ENCODE data around the gene CABCOCO1. TPM values are rescaled to one million over a fixed set of nuclear protein-coding genes. Genes with fewer than 3 reads are reported as not detected.

The CABCOCO1 gene
- total RNA-seq, 2 experiments from 2014 or later = not detected

- CTCF ChIA-PET = no interaction called here
- POLR2A ChIA-PET = no interaction called here
- no peaks in the 10 kb centered on the region for H3K36me3 Mint-ChIP-seq (ENCODE audit: low read depth)
Measured at GRCh38 chr10:61627266-61627665, 35.5 kb upstream of the CABCOCO1 start.

GRCh38 chr10:61628151-61628874, 34.4 kb upstream of the CABCOCO1 start:
- ChIA-PET CTCF (interaction anchor here (1.1 kb wide), 1 partner anchor 21 kb away, joined by 3 read pairs; no protein-coding TSS in a partner anchor), POLR2A (no interaction called here)
- no peak for TF ChIP-seq CTCF (IDR thresholded peaks at IDR 0.05)
- intact Hi-C loops (cut with micrococcal nuclease) = no loop called here
- no peaks in the 10 kb centered on the region for H3K36me3 Mint-ChIP-seq (ENCODE audit: low read depth)
- H3K27ac Mint-ChIP-seq = no peak overlapping the region
- no peaks in the 10 kb centered on the region for H3K27me3 Mint-ChIP-seq
- no peaks in the 10 kb centered on the region for H3K4me1 Mint-ChIP-seq (ENCODE audit: low read depth)
- no peak for ATAC-seq
- H3K4me3 Mint-ChIP-seq = no peak overlapping the region
- DNase-seq = no peak
- H3K9me3 Mint-ChIP-seq = no peaks in the 10 kb centered on the region

More at GRCh38 chr10:61627266-61627665, 35.5 kb upstream of the CABCOCO1 start:
- DNase-seq (no peak), ATAC-seq (no peak)
- Mint-ChIP-seq H3K27ac (no peak overlapping the region), H3K27me3 (no peaks in the 10 kb centered on the region), H3K4me1 (ENCODE audit: low read depth) (no peaks in the 10 kb centered on the region), H3K4me3 (no peak overlapping the region), H3K9me3 (no peaks in the 10 kb centered on the region)
- intact Hi-C loops (cut with micrococcal nuclease) = no loop called here
- TF ChIP-seq CTCF (IDR thresholded peaks at IDR 0.05) = no peak

- Mint-ChIP-seq H3K27me3 (no peaks in the 10 kb centered on the region), H3K4me3 (no peak overlapping the region), H3K27ac (no peak overlapping the region), H3K9me3 (no peaks in the 10 kb centered on the region), H3K36me3 (ENCODE audit: low read depth) (no peaks in the 10 kb centered on the region), H3K4me1 (ENCODE audit: low read depth) (no peaks in the 10 kb centered on the region)
- ATAC-seq = no peak
- no peak for TF ChIP-seq CTCF (IDR thresholded peaks at IDR 0.05)
- intact Hi-C loops (cut with micrococcal nuclease) = no loop called here
- ChIA-PET POLR2A (no interaction called here), CTCF (interaction anchor here (1.1 kb wide), 1 partner anchor 21 kb away, joined by 3 read pairs; no protein-coding TSS in a partner anchor)
- no peak for DNase-seq
Measured at GRCh38 chr10:61628875-61629513, 33.7 kb upstream of the CABCOCO1 start.

GRCh38 chr10:61629576-61629975, 33.2 kb upstream of the CABCOCO1 start:
- H3K27me3 Mint-ChIP-seq = peaks cover 1% of the 10 kb centered on the region
- ChIA-PET CTCF (no interaction called here), POLR2A (no interaction called here)
- ATAC-seq = no peak
- H3K9me3 Mint-ChIP-seq = no peaks in the 10 kb centered on the region
- no peak for TF ChIP-seq CTCF (IDR thresholded peaks at IDR 0.05)
- DNase-seq = no peak
- H3K27ac Mint-ChIP-seq = no peak overlapping the region
- intact Hi-C loops (cut with micrococcal nuclease) = no loop called here
- H3K36me3 Mint-ChIP-seq (ENCODE audit: low read depth) = no peaks in the 10 kb centered on the region
- H3K4me1 Mint-ChIP-seq (ENCODE audit: low read depth) = no peaks in the 10 kb centered on the region
- H3K4me3 Mint-ChIP-seq = no peak overlapping the region

- no peak for TF ChIP-seq CTCF (IDR thresholded peaks at IDR 0.05)
- Mint-ChIP-seq H3K4me1 (ENCODE audit: low read depth) (no peaks in the 10 kb centered on the region), H3K27me3 (peaks cover 1% of the 10 kb centered on the region), H3K9me3 (no peaks in the 10 kb centered on the region), H3K4me3 (no peak overlapping the region), H3K27ac (no peak overlapping the region), H3K36me3 (ENCODE audit: low read depth) (no peaks in the 10 kb centered on the region)
- no peak for DNase-seq
- ChIA-PET CTCF (no interaction called here), POLR2A (no interaction called here)
- intact Hi-C loops (cut with micrococcal nuclease) = no loop called here
- no peak for ATAC-seq
Measured at GRCh38 chr10:61632057-61632670, 30.6 kb upstream of the CABCOCO1 start.

All from activated CD8-positive, alpha-beta T cell treated with anti-CD3 and anti-CD28 coated beads for 36 hours (primary cell).